Measurements from ENCODE around the gene PTPRT. TPM values are rescaled to one million over a fixed set of nuclear protein-coding genes. Genes with fewer than 3 reads are reported as not detected.

The PTPRT gene
- total RNA-seq, 1 experiment from 2014 or later: not detected

DNA sequence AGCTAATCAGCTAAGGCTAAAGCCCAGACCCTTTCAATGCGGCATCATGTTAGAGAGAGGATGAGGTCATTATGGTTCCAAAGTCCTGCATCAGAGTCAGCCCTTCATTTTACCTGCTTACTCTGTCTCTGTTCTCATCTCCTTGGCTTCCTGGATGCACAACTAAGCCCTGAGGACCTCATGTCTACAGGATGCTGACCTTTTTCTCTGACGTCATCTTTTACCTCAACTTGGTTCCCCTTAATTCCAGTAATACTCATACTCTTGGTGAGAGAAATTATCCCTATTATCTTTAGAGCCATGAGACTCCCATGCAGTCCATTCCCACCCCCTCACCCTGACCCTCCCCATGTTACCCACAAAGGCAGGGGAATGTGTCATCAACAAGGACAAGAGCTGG lies 935.0 kb downstream of the PTPRT start:
- ChIA-PET POLR2A (no interaction called here), RAD21 (ENCODE audit: low non-redundant PET in 1 of 2, low total read pairs in 2 of 2, uncharacterized antibody in 2 of 2, unreplicated experiment in 2 of 2) (no interaction called here), CTCF (no interaction called here)
- Histone ChIP-seq H3K9me2 (ENCODE audit: insufficient read depth) (no peaks in the 10 kb centered on the region), H2AFZ (ENCODE audit: low read depth, low read length, poor library complexity, severe bottlenecking) (no peak overlapping the region), H3K4me2 (ENCODE audit: low read length) (no peak overlapping the region), H3K27ac (ENCODE audit: low read depth, low read length) (no peak overlapping the region), H3K9ac (ENCODE audit: low read length) (no peak overlapping the region), H3K9me3 (ENCODE audit: control insufficient read depth in 1 of 2, insufficient read depth in 1 of 2, low read depth in 1 of 2, low read length in 2 of 2) (peaks cover 0 to 34% of the 10 kb centered on the region in 2 experiments; a peak in 2 of 4 replicates), H3K4me3 (replicated peaks in 1 of 2; ENCODE audit: low read depth in 1 of 2, low read length in 2 of 2) (no peak overlapping the region), H3K27me3 (ENCODE audit: insufficient read depth, low read length) (no peaks in the 10 kb centered on the region), H3K4me1 (ENCODE audit: control insufficient read depth in 1 of 2, insufficient read depth in 2 of 2, low read length in 2 of 2) (no peaks in the 10 kb centered on the region), H3K79me2 (ENCODE audit: insufficient read depth, low read length) (no peaks in the 10 kb centered on the region), H4K20me1 (ENCODE audit: insufficient read depth) (no peaks in the 10 kb centered on the region), H3K36me3 (ENCODE audit: control insufficient read depth in 1 of 2, insufficient read depth in 2 of 2, low read length in 2 of 2) (no peaks in the 10 kb centered on the region)
- intact Hi-C loops (cut with micrococcal nuclease): no loop called here
- DNase-seq (ENCODE audit: low read depth, low spot score) (no peak), ATAC-seq (no peak)
- BruUV-seq (replicated peaks): no TSS peak
- no peak for TF ChIP-seq ELF1 (IDR thresholded peaks at IDR 0.05; ENCODE audit: borderline replicate concordance, low read depth)
- TF ChIP-seq SRF (IDR thresholded peaks at IDR 0.05; ENCODE audit: low read depth): no peak
- no peak for TF ChIP-seq SIN3A (IDR thresholded peaks at IDR 0.05; ENCODE audit: low read depth)
- no peak for TF ChIP-seq RAD21 (IDR thresholded peaks at IDR 0.05; ENCODE audit: low read depth)
- no peak for TF ChIP-seq ZFX (IDR thresholded peaks at IDR 0.05)
- TF ChIP-seq EZH2phosphoT487 (IDR thresholded peaks at IDR 0.05; ENCODE audit: borderline replicate concordance): no peak
- TF ChIP-seq YY1 (IDR thresholded peaks at IDR 0.05; ENCODE audit: extremely low read depth, insufficient replicate concordance, low read depth, low read length): no peak
- TF ChIP-seq ZNF274 (IDR thresholded peaks at IDR 0.05; ENCODE audit: low read depth, low read length): no peak
- no peak for TF ChIP-seq POLR2A (IDR thresholded peaks at IDR 0.05; ENCODE audit: borderline replicate concordance, extremely low read depth, insufficient read depth, insufficient read length)
- TF ChIP-seq, protein P1, sequence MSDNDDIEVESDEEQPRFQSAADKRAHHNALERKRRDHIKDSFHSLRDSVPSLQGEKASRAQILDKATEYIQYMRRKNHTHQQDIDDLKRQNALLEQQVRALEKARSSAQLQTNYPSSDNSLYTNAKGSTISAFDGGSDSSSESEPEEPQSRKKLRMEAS (IDR thresholded peaks at IDR 0.05): no peak
- no peak for TF ChIP-seq TCF7L2 (IDR thresholded peaks at IDR 0.05; ENCODE audit: borderline replicate concordance, extremely low read depth, insufficient read depth, insufficient read length)
- TF ChIP-seq SP1 (IDR thresholded peaks at IDR 0.05; ENCODE audit: low read depth): no peak
- TF ChIP-seq, protein P2, sequence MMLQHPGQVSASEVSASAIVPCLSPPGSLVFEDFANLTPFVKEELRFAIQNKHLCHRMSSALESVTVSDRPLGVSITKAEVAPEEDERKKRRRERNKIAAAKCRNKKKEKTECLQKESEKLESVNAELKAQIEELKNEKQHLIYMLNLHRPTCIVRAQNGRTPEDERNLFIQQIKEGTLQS (IDR thresholded peaks at IDR 0.05): no peak
- TF ChIP-seq, protein P3, sequence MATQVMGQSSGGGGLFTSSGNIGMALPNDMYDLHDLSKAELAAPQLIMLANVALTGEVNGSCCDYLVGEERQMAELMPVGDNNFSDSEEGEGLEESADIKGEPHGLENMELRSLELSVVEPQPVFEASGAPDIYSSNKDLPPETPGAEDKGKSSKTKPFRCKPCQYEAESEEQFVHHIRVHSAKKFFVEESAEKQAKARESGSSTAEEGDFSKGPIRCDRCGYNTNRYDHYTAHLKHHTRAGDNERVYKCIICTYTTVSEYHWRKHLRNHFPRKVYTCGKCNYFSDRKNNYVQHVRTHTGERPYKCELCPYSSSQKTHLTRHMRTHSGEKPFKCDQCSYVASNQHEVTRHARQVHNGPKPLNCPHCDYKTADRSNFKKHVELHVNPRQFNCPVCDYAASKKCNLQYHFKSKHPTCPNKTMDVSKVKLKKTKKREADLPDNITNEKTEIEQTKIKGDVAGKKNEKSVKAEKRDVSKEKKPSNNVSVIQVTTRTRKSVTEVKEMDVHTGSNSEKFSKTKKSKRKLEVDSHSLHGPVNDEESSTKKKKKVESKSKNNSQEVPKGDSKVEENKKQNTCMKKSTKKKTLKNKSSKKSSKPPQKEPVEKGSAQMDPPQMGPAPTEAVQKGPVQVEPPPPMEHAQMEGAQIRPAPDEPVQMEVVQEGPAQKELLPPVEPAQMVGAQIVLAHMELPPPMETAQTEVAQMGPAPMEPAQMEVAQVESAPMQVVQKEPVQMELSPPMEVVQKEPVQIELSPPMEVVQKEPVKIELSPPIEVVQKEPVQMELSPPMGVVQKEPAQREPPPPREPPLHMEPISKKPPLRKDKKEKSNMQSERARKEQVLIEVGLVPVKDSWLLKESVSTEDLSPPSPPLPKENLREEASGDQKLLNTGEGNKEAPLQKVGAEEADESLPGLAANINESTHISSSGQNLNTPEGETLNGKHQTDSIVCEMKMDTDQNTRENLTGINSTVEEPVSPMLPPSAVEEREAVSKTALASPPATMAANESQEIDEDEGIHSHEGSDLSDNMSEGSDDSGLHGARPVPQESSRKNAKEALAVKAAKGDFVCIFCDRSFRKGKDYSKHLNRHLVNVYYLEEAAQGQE (IDR thresholded peaks at IDR 0.05; ENCODE audit: low read depth): no peak
- no peak for TF ChIP-seq EGR1 (IDR thresholded peaks at IDR 0.05; ENCODE audit: low read depth)
- TF ChIP-seq CBX3 (IDR thresholded peaks at IDR 0.05; ENCODE audit: low read depth): no peak
- no peak for TF ChIP-seq CEBPB (IDR thresholded peaks at IDR 0.05; ENCODE audit: low read depth)

All from HCT116 (cell line).